ENCODE measurements around the gene KRTAP2-3.
"Not testable (repeated sequence)": the region's sequence is repeated elsewhere in the genome, so short reads cannot be mapped to it uniquely, and the experiment has no call there.

KRTAP2-3 gene

DNA sequence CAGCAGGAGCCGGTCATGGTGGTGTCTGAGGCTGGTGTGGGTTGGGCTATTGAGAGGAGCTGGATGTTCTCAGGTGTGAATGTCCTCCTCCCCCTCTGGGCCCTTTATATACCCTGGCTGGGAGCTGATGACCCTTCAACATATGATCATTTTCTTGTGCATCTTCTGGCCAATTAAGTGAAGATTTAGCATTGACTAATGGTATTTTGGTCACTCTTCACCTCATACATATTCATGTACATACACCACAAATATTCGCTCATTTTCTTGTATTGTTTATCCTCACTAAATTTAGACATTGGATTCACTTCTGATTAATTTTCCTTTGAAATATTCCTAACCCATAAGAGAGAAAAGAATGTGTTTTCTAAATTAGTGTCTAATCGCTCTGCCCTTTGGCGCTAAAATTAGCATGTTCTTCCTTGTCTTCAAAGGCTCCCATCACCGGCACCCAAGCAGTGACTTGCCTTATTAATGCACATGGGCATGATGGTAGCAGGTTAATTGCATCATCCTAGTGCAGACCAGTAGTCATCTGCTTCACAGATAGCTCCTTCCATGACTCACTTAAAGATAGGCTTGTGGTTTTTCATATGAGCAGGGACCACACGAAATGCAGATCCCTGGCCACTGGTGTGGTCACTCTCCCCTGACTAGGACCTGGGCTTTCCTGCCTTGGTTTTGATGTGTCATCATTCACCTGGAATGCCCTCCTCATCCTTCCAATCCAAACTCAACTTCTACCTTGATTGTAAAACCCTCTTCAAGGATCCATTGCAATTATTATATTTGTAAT, 6.1 kb upstream of the KRTAP2-3 start, which contains the start of gene KRTAP2-4:
Gene KRTAP2-4, minus strand, starts transcription at position 51 of the 796 bp plus-strand sequence. Its CDS starts 34 bp downstream, at position 17.
- no peak for DNase-seq

DNA sequence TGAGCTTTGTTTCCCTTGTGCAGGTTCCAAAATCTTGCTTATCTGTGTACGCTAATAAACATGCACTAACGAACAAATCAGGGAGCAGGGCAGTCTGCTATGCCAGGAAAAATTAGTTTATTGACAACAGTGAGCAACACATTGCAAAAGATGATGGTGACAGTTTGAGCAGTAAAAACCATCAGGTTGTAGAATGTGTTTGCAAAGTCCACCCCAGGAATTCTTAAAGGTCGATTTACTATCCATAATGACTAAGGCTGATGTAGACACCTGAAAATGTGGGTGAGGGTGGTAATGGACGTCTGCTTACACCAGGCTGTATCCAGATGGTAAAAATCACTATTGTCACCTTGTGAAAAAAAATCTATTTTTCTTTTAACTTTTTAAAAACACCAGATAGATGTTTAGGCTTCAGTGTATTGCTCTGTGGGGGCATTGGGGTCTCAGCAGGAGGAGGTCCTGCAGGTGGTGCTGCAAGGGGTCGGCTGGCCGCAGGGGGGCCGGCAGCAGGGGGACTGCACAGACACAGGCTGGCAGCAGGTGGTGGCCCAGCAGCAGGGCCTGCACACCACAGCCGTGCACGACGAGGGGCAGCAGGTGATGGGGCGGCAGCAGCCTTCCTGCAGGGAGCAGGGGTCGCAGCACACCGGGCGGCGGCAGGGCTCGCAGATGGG, 5.2 kb upstream of the KRTAP2-3 start:
- not testable (repeated sequence) for DNase-seq

DNA sequence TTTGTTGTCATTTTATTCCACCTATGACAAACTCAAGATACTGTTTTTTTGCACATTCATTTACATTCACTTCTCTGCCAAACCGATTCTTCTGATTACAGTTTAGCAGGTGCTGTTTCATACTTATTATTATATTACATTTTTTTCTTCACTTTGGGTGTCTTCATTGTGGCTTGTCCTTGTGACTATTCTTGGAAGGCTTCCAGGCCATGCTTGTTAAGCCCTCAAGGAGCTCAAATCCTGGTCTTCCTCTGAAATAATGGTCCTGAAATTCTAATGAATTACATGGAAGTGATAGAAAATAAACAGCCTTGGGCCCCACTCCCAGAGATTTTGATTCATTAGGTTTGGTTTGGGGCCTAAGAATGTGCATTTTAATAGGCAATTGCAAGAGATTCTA, 4.4 kb upstream of the KRTAP2-3 start:
- DNase-seq = no peak

DNA sequence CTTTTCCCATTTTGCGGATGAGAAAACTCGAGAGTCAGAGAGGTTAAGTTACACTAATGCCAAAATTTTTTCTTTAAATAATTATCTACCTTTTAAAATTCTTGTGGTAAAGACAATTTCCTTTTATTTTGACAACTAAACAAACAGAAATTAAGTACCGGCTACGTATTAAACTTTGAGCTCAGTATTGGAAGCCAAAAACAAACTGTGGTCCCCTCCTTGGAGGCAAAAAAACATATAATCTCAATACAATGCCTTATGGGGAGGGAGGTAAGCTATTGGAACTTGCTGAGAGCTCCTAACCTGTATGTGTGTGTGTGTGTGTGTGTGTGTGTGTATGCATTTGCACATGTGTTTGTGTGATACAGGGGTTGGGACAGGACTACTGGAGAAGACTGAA, 3.5 kb upstream of the KRTAP2-3 start:
- DNase-seq = no peak

DNA sequence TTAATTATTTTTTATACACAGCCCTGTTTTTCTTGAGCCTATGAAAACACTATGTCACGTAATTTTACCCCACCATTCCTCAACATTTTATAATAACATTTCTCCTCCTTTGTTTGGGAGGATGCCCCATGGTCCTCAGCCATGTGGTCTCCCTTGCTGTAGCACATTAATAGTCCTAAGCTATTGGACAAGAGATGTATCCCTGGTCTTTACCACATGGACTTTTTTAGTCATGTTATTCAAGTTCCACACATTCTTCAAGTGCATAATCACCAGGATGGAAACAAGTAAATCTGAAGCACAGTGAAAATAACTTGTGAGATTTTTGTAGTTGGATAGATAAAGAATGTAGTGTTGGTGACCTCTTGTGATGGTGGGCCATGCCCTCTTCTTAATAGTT, 2.0 kb upstream of the KRTAP2-3 start:
- no peak for DNase-seq

DNA sequence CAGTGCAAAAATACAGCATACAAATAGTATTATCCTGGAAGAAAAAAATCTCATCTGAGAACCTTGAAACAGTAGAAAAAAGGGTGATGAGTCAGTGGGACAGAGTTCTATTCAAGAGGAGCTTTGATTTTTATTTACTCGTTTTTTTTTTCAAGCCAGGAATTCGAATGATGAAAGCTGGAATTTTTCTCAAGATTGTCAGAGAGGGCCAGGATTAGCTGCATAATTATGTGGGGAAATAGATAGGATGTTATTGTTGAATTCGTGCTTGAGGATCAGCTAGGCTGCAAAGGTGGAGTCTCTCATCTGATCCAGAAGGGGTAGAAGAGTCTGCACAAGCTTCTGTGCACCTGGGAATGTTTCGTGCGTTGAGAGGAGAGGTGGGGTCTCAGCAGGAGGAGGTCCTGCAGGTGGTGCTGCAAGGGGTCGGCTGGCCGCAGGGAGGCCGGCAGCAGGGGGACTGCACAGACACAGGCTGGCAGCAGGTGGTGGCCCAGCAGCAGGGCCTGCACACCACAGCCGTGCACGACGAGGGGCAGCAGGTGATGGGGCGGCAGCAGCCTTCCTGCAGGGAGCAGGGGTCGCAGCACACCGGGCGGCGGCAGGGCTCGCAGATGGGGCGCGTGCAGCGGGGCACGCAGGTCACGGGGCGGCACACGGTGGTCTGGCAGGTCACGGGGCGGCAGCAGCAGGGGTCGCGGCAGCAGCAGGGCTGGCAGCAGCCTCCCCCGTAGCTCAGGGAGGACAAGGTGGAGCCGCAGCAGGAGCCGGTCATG, 450 bp downstream of the KRTAP2-3 start:
- DNase-seq = not testable (repeated sequence)

DNA sequence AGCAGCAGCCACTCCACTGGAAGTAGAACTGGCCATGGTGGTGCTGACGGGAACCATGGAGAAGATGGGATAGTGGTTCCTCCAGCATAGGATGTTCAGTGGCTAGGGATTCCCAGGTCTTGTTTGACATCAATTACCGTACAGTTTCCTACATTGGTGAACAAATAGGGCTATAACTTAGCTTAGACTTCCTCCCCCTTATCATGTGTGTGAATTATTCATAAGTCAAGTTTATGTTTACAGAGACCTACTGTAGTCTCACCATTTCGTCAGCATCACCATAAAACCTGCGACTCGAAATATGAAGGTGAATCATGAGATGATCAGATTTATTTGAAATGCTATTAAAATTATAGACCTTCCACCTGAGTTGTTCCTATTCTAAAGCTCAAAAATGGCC, 1.2 kb downstream of the KRTAP2-3 start:
- no peak for DNase-seq

DNA sequence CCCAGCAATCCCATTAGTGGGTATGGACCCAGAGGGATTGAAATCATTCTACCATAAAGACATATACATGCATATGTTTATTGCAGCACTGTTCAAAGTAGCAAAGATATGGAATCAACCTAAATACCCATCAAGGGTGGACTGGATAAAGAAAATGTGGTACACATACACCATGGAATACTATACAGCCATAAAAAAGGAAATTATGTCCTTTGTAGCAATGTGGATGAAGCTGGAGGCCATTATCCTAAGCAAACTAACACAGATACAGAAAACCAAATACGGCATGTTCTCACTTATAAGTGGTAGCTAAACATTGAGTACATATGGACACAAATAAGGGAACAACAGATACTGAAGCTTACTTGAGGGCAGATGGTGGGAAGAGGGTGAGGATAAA, 2.4 kb downstream of the KRTAP2-3 start:
- no peak for DNase-seq

DNA sequence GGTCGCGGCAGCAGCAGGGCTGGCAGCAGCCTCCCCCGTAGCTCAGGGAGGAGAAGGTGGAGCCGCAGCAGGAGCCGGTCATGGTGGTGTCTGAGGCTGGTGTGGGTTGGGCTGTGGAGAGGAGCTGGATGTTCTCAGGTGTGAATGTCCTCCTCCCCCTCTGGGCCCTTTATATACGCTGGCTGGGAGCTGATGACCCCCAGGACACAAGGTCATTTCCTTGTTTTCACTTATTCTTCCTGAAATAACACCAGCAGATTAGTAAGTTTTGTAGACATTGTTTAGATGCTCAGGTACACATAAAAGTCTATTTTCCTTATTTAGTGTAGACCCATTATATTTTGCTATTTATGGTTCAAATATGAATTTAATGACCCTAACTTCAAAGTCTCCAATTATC, 4.8 kb downstream of the KRTAP2-3 start, which contains the start of gene KRTAP2-2:
Gene KRTAP2-2, minus strand, starts transcription at position 101 of the 400 bp plus-strand sequence. Its CDS starts 19 bp downstream, at position 82.
- not testable (repeated sequence) for DNase-seq

DNA sequence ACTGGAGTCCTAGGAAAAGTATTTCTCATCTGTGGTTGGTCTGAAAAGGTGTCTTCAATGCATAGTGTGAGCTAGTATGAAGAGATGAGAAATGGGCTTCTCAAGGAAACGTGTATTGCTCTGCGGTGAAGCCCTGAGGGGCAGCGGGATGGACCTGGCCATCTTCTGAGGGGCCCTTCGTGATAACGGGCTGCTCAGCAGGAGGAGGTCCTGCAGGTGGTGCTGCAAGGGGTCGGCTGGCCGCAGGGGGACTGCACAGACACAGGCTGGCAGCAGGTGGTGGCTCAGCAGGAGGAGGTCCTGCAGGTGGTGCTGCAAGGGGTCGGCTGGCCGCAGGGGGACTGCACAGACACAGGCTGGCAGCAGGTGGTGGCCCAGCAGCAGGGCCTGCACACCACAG, 5.4 kb downstream of the KRTAP2-3 start:
- DNase-seq = not testable (repeated sequence)

DNA sequence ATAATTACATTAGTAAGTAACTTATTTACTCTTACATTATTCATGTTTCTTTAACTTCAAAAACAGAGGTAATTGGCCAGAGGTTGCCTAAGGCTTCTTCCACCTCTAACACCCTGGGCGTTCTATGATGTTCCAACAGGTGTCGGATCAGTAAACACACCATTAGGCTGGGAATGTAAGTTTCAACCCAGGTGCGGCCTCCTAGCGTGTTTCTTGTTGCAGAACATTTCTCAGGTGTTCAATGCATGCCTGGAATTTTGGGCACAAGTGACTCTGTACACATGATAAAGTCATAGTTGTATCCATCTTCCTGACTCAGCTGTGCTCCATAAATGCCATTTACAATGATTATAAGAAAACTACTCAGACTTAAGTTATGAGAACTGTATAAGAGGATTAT, 5.9 kb downstream of the KRTAP2-3 start:
- no peak for DNase-seq

DNA sequence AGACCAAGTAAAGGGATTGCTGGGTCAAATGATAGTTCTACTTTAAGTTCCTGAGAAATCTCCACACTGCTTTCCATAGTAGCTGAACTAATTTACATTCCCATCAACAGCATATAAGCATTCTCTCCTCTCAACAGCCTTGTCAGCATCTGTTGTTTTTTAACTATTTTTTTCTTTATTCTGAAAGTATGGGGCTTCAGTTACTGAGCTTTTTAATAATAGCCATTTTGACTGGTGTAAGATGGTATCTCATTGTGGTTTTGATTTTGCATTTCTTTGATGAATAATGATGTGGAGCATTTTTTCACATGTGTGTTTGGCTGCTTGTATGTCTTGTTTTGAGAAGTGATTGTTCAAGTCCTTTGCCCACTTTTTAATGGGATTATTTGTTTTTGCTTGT, 7.3 kb downstream of the KRTAP2-3 start:
- DNase-seq = no peak

DNA sequence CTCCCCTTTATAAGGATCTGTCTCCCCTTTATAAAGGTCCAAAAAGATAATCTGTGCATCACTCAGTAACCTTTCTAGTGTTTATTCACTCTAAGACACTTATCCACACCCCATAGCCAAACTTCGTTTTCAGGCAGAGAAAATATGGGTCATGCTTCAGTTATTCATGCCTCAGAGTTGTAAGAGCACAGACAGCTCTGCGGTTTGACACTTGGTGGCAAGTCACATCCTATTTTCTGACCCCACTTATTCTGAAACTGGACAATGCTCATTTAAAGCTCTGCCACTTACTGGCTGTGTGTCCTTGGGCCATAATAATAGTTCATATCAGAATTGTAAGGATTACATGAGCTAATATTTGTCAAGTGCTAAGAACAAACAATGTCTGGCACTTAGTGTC, 10.8 kb downstream of the KRTAP2-3 start:
- no peak for DNase-seq

DNA sequence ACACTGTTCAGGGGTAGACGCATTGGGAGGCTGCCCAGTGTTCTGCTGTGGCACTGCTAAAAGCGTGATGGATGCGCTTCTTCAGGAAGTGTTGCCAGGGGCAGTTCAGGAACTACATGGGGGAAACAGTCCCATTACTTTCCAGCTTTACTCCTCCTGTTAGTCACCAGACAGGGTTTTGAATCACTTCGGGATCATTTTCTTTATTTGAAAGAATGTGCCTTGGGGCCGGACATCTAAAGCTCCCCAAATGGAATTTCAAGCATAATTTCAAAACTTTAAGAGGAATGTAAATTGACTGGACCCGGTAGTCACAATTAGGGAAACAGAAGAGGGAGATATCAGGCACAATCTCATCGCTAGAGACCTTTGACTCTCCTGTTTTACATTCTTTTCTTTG, 11.5 kb downstream of the KRTAP2-3 start:
- no peak for DNase-seq

DNA sequence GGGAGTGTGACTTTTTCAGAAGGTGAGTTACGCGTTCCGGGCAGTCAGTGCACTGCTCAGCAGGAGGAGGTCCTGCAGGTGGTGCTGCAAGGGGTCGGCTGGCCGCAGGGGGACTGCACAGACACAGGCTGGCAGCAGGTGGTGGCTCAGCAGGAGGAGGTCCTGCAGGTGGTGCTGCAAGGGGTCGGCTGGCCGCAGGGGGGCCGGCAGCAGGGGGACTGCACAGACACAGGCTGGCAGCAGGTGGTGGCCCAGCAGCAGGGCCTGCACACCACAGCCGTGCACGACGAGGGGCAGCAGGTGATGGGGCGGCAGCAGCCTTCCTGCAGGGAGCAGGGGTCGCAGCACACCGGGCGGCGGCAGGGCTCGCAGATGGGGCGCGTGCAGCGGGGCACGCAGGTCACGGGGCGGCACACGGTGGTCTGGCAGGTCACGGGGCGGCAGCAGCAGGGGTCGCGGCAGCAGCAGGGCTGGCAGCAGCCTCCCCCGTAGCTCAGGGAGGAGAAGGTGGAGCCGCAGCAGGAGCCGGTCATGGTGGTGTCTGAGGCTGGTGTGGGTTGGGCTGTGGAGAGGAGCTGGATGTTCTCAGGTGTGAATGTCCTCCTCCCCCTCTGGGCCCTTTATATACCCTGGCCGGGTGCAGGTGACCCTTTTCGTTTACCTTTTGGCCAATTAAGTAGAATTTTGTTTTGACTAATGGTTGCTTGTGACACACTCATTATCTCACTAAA, 13.0 kb downstream of the KRTAP2-3 start, which contains the start of gene KRTAP2-1:
Gene KRTAP2-1, minus strand, starts transcription at position 582 of the 731 bp plus-strand sequence. Its CDS starts 49 bp downstream, at position 533.
- DNase-seq = not testable (repeated sequence)

DNA sequence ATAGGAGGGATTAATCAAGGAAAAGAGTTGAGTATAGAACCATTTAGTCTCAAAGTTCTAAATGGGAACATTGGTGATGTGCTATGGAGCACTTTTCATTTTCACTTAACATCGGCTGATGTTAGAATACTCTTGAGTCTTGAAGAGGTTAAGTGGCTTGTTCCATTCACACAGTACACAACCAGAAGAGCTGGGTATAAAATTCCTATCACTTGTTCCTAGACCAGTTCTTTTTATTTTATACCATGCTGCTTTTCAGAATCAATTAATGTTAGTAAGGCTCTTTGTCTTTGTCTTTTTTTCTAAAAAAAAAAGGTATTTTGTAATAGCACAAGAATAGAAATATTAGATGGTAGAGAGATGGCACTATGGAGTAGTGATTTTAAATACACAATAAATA, 17.0 kb downstream of the KRTAP2-3 start:
- DNase-seq = no peak

DNA sequence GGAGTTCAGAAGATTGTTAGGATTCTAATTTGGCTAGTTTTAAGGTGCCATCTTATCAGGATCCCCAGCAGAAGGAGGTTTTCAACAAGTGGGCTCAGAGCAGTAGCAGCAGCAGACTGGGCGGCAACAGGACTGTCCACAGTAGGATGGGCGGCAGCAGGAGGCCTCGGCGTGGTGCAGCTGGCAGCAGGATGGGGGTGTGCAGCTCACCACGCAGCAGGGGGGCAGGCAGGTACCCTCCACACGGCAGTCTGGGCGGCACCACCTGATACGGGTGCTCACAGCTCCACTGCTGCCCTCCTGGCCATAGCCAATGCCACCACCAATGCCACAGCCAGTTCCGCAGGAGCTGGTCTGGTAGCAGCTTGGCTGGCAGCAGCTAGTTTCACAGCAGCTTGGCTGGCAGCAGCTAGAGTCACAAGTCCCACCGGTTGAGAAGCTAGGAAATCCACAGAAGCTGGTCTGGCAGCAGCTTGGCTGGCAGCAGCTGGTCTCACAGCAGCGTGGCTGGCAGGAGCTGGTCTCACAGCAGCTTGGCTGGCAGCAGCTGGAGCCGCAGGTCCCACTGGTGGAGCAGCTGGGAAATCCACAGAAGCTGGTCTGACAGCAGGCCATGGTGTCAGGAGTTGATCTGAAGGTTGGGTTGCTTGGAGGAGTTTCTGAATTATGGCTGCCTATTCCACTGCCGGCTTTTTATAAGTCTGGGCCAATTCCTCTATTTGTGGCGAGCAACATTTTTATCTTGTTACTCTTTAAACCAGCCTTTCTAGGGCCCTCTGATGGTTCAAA, 18.9 kb downstream of the KRTAP2-3 start, which contains the start of gene KRTAP1-1:
Gene KRTAP1-1, minus strand, starts transcription at position 668 of the 789 bp plus-strand sequence. Its CDS starts 53 bp downstream, at position 615.
- not testable (repeated sequence) for DNase-seq

DNA sequence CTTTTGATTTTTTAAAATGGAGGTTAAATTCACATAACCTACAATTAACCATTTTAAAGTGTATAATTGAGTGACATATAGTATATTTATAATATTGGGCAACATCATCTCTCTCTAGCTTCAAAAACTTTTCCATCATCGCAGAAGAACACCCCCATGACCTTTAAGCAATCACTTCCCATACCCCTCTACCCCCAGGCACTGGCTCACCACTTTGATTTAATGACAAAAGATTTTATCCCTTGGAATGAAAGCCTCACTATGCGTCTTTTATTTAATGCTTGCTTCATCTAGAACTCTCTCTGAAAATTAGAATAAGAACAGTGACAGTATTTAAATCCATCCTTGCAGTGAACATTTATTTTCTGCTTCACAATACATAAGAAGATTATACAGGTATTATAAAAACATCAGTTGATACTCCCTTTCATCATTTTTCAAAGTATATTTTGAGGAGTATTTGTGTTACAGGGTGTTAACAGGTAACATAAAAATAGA, 22.0 kb downstream of the KRTAP2-3 start:
- no peak for DNase-seq

DNA sequence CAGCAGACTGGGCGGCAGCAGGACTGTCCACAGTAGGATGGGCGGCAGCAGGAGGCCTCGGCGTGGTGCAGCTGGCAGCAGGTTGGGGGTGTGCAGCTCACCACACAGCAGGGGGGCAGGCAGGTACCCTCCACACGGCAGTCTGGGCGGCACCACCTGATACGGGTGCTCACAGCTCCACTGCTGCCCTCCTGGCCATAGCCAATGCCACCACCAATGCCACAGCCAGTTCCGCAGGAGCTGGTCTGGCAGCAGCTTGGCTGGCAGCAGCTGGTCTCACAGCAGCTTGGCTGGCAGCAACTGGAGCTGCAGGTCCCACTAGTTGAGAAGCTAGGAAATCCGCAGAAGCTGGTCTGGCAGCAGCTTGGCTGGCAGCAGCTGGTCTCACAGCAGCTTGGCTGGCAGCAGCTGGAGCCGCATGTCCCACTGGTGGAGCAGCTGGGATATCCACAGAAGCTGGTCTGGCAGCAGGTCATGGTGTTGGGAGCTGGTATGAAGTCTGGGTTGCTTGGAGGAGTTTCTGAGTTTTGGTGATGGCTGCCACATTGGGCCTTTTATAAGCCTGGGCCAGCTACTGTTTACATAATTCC, 25.5 kb downstream of the KRTAP2-3 start, which contains the start of gene KRTAP1-3:
Gene KRTAP1-3, minus strand, starts transcription at position 529 of the 590 bp plus-strand sequence. Its CDS starts 53 bp downstream, at position 476.
- not testable (repeated sequence) for DNase-seq

DNA sequence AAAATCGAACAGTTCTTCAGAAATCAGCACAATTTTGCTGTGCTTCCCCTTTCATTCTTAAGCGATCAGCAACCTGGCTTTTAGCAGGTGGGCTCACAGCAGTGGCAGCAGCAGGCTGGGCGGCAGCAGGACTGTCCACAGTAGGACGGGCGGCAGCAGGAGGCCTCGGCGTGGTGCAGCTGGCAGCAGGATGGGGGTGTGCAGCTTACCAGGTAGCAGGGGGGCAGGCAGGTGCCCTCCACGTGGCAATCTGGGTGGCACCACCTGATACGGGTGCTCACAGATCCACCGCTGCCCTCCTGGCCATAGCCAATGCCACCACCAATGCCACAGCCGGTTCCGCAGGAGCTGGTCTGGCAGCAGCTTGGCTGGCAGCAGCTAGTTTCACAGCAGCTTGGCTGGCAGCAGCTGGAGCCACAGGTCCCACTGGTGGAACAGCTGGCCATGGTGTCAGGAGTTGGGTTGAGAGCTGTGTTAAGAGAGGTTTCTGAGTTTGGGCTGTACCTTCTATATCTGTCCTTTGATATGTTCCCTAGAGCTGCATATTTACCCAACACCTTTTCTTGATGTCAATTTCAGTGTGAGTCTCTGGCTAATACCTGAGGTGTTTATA, 30.2 kb downstream of the KRTAP2-3 start, which contains the start of gene KRTAP1-4:
Gene KRTAP1-4, minus strand, starts transcription at position 563 of the 613 bp plus-strand sequence. Its CDS starts 117 bp downstream, at position 446.
- DNase-seq = no peak
